ENCODE results near the gene KAZN.

DNA sequence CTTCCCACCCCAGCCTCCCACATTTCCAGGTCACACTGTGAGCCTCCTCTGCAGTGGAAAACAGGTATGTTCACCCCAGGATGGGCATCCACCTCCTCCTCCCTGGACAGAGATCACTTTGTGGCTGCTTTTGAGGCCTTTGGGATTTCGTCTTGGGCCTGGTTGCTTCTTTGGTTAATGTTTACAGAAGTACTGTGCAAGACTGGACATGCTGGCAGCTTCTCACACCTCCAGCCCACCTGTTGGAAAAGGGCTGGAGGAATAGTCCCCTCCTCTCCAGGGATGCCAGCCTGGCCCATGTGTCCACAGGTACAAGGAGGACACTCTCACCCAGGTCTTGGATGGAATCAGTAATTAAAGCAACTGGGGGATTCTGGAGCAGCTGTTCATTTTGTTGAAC lies 56.1 kb downstream of the KAZN start:
- TF ChIP-seq FOSL2 (IDR thresholded peaks at IDR 0.05), result no peak
- no peak for TF ChIP-seq FOSL2 (CRISPR knock-in tag; IDR thresholded peaks at IDR 0.05)
- TF ChIP-seq, protein P1, sequence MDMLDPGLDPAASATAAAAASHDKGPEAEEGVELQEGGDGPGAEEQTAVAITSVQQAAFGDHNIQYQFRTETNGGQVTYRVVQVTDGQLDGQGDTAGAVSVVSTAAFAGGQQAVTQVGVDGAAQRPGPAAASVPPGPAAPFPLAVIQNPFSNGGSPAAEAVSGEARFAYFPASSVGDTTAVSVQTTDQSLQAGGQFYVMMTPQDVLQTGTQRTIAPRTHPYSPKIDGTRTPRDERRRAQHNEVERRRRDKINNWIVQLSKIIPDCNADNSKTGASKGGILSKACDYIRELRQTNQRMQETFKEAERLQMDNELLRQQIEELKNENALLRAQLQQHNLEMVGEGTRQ (IDR thresholded peaks at IDR 0.05), result no peak
- TF ChIP-seq ZSCAN20 (CRISPR knock-in tag; IDR thresholded peaks at IDR 0.05), result no peak
- TF ChIP-seq POLR2A (IDR thresholded peaks at IDR 0.05; ENCODE audit: low read length), result no peak
- TF ChIP-seq CEBPB (IDR thresholded peaks at IDR 0.05), result no peak
- TF ChIP-seq NPAS2 (CRISPR knock-in tag; IDR thresholded peaks at IDR 0.05; ENCODE audit: borderline replicate concordance), result no peak

Measured in A549 (cell line).